ENCODE data around the gene HOTAIR. TPM values are rescaled to one million over a fixed set of nuclear protein-coding genes. Genes with fewer than 3 reads are reported as not detected.

HOTAIR gene
- total RNA-seq, 1 donor from 2014 or later: 0.79 TPM

DNA sequence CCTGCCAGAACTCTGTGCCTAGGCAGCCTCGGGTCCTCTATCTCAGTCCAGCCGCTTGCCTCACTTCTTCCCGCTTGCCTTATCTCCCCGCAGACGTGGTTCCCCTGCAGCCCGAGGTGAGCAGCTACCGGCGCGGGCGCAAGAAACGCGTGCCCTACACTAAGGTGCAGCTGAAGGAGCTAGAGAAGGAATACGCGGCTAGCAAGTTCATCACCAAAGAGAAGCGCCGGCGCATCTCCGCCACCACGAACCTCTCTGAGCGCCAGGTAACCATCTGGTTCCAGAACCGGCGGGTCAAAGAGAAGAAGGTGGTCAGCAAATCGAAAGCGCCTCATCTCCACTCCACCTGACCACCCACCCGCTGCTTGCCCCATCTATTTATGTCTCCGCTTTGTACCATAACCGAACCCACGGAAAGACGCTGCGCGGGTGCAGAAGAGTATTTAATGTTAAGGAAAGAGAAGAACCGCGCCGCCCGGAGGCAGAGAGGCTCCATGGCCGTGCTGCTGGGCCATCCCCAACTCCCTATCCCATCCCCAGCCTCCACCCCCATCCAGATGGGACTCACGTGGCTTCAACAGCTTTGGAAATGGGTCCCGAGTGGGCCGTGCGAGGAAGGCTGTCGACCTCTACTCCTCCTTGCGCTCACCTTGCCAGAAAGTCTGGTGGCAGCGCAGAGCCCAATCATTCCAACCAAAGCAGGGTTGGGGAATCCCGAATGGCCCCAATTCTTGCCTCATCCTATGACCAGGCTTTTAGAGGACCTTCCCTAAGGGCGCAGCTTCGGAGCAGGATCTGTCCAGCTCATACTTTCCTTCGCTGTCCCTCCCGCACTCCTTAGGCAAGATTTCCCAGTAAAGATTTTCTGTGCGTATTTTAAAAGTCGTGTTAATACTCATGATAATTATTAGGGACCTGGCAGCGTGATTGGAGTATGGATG, 29.6 kb downstream of the HOTAIR start:
- DNase-seq: no peak

DNA sequence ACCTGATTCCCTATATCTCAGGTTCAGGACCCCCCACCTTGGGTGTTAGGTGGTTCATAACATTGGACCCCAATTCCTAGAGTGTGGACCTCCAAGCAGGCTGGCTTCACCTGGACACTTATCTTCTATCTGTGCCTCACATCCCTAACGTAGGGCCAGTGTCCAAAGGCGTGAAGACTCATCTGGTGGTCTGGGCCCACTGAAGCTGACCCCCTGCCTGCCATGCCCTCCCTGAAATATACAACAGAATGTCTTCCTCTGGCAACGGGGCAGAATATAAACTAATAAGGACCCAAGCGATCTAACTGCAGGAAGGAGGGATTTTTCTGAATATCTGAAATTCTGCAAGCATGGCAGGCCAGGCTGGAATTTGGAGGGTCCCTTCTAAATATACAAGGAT, 30.5 kb downstream of the HOTAIR start:
- DNase-seq: no peak

DNA sequence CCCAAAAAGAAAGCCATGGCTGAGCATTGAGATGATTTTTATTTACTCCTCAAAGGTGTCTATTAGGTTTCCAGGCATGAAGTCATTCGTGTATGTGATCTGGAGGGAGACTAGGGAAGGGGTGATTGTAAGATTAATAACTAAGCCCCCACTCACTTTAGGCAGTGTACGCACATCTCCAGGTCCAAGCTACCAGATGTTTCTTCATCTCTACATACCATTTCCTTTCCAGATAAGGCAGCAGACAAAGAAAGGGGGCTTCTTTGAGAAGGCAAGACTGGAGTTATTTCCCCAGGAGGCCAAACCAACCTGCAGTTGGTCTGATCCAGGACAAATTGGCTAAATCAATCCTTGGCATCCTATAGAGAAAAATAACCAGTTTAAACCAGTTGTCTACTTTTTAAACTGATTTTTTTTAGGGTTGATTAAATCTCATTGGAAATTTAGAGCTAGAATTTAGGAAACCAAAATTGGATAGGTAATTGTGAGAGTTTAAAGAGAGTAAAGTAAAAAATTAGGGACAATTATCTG, 32.2 kb downstream of the HOTAIR start:
- DNase-seq: no peak

DNA sequence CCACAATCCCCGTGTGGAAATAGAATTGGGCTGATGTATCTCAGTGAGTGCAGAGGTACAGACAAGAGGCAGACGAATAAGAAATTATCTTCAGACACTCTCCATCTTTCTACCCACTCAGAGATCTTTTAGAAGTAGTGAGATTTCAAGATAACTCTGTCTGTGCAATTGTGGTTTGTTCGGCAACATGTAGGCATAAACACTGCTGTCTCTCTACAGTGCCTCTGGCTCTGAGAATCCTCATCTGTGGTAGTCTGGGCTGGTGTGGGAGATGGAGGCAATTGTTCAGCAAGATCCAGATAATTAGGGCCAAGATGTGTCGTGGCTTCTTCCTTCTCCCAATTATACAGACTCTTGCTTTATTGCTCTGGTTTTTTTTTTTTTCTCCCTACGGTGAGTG, 33.0 kb downstream of the HOTAIR start:
- no peak for DNase-seq

DNA sequence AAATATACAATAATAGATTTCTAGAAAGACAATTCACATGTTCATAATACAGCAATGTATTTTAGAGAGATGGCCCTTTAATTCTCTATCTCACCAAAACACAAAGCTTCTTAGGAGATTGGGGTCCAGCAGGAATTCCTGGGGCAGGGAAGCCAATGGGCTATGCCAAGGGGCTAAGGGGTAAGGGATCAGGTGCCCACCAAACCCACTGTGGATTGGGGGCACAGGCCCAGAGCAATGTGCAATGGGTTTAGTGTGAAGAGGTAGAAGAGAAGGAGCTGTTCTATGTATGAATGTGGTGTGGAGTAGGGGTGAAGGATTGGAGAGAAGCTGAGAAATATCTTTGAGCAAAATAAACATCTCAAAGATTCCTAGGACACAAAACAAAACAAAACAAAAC, 33.6 kb downstream of the HOTAIR start:
- no peak for DNase-seq

DNA sequence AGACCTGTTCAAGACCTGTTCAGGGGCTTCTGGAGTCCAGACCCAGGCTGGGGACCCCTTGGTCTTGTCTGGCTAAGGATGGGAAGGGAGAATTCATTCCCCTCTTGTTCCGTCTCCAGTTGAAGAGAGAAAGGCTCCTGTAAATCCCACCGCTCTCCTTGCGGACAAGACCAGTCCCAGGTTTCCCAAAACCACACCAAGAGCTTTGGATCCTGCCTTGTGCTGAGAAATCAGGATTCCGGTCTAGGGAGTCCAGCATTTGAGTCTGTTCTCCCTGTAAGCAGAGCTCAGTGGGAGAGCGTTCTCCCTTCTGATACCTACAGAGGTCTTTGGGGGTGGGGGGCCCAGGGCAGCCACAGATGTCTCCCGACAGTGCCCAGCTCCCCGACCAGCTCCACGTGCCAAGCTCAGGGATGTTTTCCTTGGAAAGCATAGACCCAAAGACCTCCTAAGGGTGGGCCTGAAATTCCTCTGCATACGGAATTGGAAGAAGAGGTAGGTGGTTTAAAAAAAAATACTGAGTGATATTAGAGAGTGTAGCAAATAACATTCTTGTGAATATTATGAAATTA, 34.2 kb downstream of the HOTAIR start:
- DNase-seq: no peak

DNA sequence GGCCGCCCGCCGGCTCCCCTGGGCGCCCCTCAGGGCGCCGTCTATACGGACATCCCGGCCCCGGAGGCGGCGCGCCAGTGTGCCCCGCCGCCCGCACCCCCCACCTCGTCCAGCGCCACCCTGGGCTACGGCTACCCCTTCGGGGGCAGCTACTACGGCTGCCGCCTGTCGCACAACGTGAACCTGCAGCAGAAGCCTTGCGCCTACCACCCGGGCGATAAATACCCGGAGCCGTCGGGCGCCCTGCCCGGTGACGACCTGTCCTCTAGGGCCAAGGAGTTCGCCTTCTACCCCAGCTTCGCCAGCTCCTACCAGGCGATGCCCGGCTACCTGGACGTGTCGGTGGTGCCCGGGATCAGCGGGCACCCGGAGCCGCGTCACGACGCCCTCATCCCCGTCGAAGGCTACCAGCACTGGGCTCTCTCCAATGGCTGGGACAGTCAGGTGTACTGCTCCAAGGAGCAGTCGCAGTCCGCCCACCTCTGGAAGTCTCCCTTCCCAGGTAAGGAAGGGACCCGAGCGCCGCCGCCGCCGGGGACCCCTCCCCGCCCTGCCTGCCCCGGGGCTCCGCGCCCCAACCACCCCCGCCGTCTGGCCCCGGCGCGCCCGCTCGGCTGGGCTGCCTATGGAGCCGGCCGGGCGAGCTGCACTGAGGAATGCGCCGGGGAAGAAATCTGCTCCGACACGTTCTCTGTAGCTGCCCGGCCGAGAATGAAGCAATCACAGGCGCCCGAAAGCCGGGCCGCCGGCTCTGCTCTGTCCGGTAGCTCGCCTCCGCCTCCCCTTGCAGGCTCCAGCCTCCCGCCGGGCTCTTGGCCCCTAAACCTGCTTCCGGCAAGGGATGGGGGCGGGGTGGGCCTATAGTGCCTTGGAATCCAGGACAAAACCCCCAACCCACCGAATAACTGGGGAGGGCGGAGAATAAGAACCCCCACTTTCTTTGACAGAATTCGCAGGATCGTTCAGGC, 35.3 kb downstream of the HOTAIR start:
- DNase-seq: no peak

DNA sequence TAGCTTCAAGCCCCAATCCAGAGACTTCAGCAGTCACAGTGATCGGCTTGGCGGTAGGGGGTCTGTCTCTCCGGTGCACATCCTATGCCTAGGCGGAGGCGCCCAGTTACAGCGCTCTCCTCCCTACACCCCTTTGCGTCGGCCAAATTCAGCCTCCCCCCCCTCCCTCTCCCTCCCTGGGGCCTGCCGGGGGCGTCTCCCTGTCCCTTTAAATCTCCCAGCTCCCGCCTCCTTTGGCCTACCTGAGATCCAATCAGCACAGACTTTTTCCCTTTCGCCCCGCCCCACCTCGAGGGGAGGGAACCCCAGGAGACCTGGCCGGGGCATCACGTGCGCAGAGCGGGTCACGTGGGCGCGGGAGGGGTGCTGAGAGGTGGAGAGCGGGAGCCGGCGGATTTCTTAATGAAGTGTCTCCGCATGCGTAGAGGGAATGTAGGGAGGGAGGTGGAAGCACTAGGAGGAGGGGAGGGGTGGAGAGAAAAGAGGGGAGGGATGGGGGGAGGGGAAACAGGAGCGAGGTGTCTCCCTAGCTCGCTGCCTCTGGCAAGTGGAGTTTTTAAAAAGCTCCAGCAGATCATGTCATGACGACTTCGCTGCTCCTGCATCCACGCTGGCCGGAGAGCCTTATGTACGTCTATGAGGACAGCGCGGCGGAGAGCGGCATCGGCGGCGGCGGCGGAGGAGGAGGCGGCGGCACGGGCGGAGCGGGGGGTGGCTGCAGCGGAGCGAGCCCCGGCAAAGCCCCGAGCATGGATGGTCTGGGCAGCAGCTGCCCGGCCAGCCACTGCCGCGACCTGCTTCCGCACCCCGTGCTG, 36.2 kb downstream of the HOTAIR start, which contains the start of gene HOXC13:
Gene HOXC13 (plus strand): TSS at position 506 of the 815 bp plus-strand sequence. CDS start 76 bp downstream, at position 582.
- DNase-seq: peak; percentile 72

DNA sequence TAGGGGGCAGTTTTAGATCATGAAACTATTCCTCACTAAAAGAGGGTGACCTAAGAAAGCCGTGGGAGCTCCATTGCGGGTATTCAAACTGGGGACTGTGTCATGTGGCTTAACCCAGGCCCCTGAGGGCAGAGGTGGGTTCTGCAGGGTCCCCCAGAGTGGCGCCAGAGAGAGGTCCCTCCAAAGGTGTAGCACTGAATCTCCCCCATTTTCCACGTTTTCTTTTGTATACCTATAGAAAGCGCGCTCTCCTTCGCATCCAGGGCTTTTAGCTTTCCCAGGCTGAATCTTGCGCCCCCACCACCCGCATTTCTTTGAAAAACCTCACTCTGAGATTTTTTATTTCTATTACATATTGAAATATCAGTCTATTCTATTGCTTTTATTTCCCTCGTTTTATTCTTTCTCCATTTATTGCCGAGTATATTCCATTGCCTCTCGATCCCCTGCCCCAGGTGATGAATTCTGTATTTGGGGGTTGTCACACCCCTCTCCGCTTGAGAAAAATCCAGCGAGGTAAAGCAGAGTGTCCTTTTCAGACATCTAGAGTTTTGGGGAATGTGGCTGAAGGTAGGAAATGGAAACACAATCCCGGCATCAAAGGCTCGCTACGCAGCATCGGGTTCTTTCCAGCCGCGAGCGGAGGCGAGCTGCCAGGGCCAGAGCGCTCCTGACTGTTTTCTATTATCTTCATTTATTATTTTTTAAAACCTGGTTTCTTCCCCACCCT, 37.0 kb downstream of the HOTAIR start:
- DNase-seq: no peak

DNA sequence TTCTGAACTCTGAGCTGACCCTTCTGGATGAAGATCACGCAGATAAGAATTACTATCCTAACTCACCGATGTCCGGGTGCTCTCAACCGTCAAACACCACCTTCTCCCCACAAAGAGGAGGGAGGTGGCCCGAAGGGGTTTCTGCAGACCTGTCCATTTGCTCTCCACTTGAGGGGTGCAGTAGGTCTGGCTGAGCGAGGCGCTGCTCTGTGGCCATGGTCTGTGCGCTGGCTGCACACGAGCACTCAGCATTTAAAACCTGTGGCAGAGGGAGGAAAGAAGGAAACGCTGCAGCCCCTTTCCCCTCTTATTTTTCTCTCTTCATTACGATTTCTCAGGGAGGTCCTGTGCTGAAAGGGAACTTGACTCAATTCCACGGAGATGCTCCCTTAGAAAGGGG, 37.7 kb downstream of the HOTAIR start:
- DNase-seq: no peak

DNA sequence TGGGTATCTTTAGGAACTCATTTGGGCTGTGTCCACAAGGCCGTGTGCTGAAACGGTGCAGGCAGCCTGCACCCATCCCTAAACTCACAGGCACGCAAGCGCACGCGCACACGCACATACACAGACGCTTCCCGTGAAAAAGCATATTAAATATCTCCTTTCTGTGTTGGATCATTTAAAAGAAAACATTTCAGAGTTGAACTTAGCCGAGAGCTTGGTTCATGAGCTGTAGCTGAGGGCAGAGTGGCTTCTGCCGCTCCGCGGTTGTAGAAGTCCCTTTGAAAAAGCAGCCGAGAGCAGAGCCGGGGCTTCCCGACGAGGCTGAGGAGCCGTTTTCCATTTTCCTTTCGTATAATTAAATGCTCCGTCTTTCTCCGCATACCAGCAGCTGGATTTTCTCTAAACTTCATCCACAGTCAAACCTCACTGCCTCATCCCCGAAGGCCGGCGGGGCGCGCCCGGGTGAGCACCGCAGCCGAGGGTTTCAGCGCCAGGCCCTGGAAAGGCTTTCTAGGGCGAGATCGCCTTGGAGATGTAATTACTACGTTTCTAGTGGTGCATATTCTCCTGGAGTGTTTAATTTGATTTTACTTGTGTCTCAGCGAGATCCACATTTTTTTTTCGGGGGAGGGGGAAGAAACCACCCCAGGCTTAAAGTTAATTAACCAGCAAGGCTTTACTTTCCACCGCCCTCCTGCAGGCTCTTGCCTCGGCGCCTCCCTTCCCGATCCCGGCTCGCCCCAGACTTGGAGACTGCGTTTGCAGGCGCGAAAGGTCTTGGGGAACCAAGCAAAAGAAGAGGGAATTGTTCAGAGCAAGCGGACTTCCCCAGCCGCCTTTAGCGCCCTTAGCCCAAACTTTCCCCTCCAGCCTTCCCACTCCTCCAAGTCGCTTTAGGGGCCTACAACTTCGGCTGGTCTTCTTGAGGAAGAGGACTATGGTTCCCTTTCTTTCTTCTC, 39.1 kb downstream of the HOTAIR start:
- DNase-seq: no peak

DNA sequence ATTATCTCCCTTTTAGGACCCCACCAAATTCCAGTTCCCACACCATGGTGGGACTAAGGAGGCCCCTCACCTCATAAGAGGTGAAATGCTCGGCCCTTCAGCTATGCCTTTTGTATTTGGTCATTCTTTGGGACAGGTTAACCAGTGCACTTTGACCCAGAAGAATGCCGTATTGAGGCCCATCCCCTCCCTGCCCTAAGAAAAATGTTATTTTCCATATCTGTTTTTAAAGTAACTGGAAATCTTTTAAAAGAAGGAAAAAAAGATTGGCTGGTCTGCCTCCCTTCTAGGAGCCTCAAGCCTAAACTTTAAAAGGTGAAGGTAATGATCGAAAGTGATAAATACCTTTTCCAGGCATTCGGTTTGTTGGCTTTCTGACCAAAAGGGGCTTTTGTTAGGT, 41.8 kb downstream of the HOTAIR start:
- no peak for DNase-seq

DNA sequence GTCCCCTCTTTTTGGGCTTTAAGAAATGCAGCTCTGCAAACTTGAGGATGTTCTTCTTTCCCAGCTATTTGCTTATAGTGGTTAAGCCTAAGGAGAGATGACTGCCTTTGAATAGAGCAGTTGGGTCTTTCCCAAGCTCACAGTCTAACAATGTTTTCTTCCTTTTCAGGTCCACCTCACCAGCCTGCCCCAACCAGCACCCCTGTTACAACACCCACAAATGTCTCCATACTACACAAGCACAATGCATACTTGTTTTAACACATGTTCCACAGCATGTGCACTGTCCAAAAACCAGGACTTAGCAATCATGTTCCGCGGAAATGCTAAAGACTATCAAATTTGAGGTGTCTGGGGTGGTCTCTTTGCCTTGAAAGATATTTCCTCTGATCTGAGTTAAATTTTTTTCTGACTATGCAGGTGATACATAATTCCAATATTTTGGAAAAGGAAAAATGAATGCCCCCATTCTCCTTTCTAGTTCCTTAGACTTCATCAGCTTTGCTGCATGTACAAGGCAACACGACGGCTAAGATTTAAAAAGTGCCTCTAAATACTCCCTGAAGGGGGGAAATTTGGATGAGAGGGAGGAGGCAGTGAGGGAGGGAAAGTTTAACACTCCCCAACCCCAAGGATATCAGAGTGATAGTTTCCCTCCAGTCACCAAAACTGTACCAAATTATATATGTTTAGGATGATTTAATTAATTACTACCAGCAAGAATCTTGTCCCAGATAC, 42.7 kb downstream of the HOTAIR start:
- no peak for DNase-seq

DNA sequence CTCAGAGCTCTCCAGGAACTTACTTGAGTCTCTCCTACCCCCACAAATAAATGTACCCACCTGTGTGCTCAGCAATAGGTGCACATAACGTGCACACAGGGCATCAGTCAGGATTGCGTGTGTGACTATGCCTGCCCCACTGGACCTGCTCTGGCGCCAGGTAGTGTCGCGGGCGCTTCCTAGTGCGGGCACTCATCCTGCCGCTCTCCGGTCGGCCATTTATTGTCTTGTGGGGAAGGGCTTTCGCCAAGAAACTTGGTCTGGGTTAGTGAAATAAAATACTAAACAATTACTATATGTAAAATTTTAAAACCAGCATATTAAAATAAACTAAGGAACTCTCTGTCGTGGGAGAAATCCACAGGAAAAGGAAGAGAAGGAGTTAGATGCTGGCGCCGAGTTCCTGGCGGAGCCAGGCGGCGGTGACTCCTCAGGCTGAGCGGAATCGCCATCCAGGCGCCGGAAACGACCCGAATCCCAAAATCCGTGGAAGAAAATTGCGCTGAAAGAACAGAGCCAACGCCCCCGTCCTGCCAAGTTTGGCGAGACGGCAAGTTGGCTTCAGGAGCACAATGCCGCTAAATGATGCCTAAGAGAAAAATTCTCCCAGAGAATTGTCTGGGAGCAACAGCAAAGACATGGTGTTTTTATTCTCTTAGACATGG, 44.0 kb downstream of the HOTAIR start:
- DNase-seq: no peak

DNA sequence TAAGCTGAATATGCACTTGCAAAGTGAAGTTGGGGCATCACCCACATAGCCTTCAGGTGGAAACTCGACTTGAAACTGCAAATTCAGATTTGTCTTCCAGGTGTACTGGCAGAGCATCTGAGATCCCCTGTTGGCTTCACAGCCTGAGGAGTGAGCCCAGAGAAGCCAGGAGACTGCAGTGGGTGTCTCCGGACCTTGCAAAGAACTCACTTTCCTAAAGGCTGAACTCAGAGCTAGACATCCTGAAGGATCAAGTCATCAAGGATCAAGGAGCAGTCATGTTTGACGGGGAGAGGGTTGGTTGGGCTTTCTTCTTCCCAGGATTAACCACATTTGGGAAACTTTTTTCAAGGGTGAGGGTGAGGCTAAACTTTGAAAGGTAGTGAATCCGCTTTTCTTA, 45.2 kb downstream of the HOTAIR start:
- no peak for DNase-seq

DNA sequence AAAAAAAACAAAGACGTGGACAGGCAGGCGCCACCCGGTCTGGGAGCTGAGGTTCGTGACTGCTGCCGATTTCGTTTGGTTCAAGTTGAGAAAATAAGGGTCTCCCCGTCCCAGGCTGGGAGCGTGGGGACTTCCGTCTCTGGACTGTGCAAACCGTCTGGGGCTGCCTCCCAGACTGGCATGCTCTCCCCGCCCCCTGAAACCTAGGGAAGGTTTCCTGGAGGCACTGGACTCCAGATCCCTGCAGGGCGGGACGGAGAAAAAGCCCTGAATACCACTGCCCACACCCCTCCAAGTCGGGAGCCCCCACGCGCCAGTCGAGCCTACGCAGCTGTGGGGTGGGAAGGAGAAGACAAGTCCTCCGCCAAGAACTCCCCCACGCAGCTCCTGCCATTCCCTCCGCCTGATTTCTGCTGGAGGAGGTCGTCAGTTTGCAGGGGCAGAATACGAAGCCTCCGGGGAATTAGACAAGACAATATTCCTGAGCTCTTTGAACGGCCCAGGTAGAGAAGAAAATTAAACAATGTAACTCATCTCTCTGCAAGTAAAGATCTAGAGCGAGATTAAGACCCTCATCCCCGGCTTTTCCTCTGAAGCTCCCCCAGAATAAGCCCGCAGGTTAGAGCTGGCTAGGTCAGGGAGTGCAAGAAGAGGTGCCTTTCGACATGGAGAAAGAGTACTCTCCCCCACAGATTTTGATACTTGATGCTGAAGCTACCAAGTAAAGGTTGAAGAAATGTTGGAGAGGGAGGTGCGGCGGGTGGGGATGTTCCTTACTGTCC, 46.5 kb downstream of the HOTAIR start:
- no peak for DNase-seq
